K562 (cell line): ENCODE results near the gene RPH3AL. TPM values are rescaled to one million over a fixed set of nuclear protein-coding genes. Genes with fewer than 3 reads are reported as not detected.

ENCODE experiments used
- ATAC-seq: fragments of 200-7000 bp; cut with Tn5 transposase; 3 replicates; pipeline ENCODE4 v1.9.1; 2020; ENCODE audit warnings: moderate library complexity
- BruUV-seq: library from RNA; stranded (reverse); fragments of 400-500 nt; replicated peaks from 2 replicates; lab custom pipeline; 2021; lab: Mats Ljungman, UMichigan
- CTCF ChIA-PET: fragments of 300-600 bp; formaldehyde crosslinking; extraction: SDS; loops from one replicate; lab custom pipeline; 2021; ENCODE audit warnings: low intra/inter-chr PET ratio; lab: Yijun Ruan, JAX
- POLR2A ChIA-PET: fragments of 300-600, 350-650 bp; sonication (Branson Sonifier 250); formaldehyde crosslinking; extraction: SDS; loops from one replicate; lab custom pipeline; 2021; ENCODE audit warnings: antibody characterized with exemption, inconsistent platforms; lab: Yijun Ruan, JAX
- DNase-seq, 4 experiments: peaks; one replicate each; pipeline versions ENCODE4 v3.0.0 to v3.0.0-alpha.2; 2011 to 2018; ENCODE audit warnings: low spot score in 3 of 4, mixed read lengths in 3 of 4; ENCODE audit errors: extremely low read depth in 1 of 4
- FAIRE-seq: peaks from 2 replicates; lab custom pipeline; 2011; peaks lifted over from hg19 to GRCh38; lab: Jason Lieb, UNC
- H2AFZ ChIP-seq: 2 replicates; pipeline ENCODE4 v1.6.0; 2011; ENCODE audit warnings: low read depth, low read length, control low read depth, inconsistent platforms
- H3K27ac ChIP-seq: fragments of 200-600 bp; 3 replicates; pipeline ENCODE4 v1.8.0; 2011; ENCODE audit warnings: low read depth, mild to moderate bottlenecking, control low read depth, inconsistent platforms, low read length, moderate library complexity, mixed read lengths; ENCODE audit errors: extremely low read depth
- H3K27me3 ChIP-seq, 2 experiments: fragments of 300-600 bp in 1 of 2; 2 replicates in 1 of 2; 3 replicates in 1 of 2; pipeline versions ENCODE4 v1.6.0 to v1.8.0; 2011; ENCODE audit warnings: inconsistent platforms in 2 of 2, low read length in 2 of 2, mild to moderate bottlenecking in 1 of 2, mixed read lengths in 1 of 2, moderate library complexity in 1 of 2; ENCODE audit not compliant: control insufficient read depth in 2 of 2, insufficient read depth in 2 of 2
- H3K36me3 ChIP-seq: fragments of 300-600 bp; 3 replicates; pipeline ENCODE4 v1.8.0; 2011; ENCODE audit warnings: mild to moderate bottlenecking, low read length, inconsistent platforms; ENCODE audit not compliant: control insufficient read depth, insufficient read depth
- H3K4me1 ChIP-seq, 2 experiments: fragments of 200-600 bp in 1 of 2; replicated peaks in 1 of 2; 2 replicates in 1 of 2; 3 replicates in 1 of 2; pipeline versions ENCODE4 v1.5.1 to v1.8.0; 2011; ENCODE audit warnings: inconsistent platforms in 2 of 2, low read length in 2 of 2, mild to moderate bottlenecking in 1 of 2, mixed read lengths in 1 of 2, moderate library complexity in 1 of 2; ENCODE audit not compliant: control insufficient read depth in 2 of 2, insufficient read depth in 2 of 2
- H3K4me2 ChIP-seq: 2 replicates; pipeline ENCODE4 v1.6.1; 2011; ENCODE audit warnings: low read length, control low read depth, inconsistent platforms, mixed read lengths; ENCODE audit not compliant: insufficient read depth
- H3K4me3 ChIP-seq: fragments of 200-600 bp; sonication (generic), shearing (Covaris generic); 2 replicates; pipeline ENCODE4 v1.5.1; 2016; ENCODE audit warnings: control low read depth, inconsistent platforms
- H3K79me2 ChIP-seq: fragments of 200-600 bp; 3 replicates; pipeline ENCODE4 v1.8.0; 2011; ENCODE audit warnings: low read length, inconsistent platforms; ENCODE audit not compliant: control insufficient read depth, insufficient read depth
- H3K9ac ChIP-seq, 2 experiments: 2 replicates each; pipeline versions ENCODE4 v1.6.0 to v1.6.1; 2011; ENCODE audit warnings: low read depth in 2 of 2, low read length in 2 of 2, control low read depth in 1 of 2, inconsistent platforms in 1 of 2, mild to moderate bottlenecking in 1 of 2, mixed read lengths in 1 of 2; ENCODE audit not compliant: insufficient read depth in 1 of 2
- H3K9me1 ChIP-seq: one replicate; pipeline ENCODE4 v1.6.0; 2011; ENCODE audit warnings: inconsistent platforms, mild to moderate bottlenecking, low read length, moderate library complexity; ENCODE audit not compliant: control insufficient read depth, insufficient read depth
- H3K9me3 ChIP-seq: replicated peaks from 2 replicates; pipeline ENCODE4 v1.5.1; 2011; ENCODE audit warnings: low read depth, low read length, inconsistent platforms; ENCODE audit not compliant: control insufficient read depth, insufficient read depth
- H4K20me1 ChIP-seq: replicated peaks from 2 replicates; pipeline ENCODE4 v1.6.1; 2011; ENCODE audit warnings: low read length, inconsistent platforms, mixed read lengths; ENCODE audit not compliant: control insufficient read depth, insufficient read depth
- CC2D1A ChIP-seq: fragments of 450-650 bp; IDR thresholded peaks from 2 replicates; pipeline ENCODE4 v1.6.1; 2017; ENCODE audit warnings: mild to moderate bottlenecking
- CSDE1 ChIP-seq, 2 experiments: fragments of 450-650 bp; IDR thresholded peaks; 2 replicates each; pipeline ENCODE4 v1.6.1; 2016; ENCODE audit warnings: mild to moderate bottlenecking in 1 of 2
- IFI16 ChIP-seq: fragments of 250-450 bp; sonication (Bioruptor Pico); IDR thresholded peaks from 2 replicates; pipeline ENCODE4 v2.1.2; 2022; ENCODE audit warnings: mild to moderate bottlenecking, inconsistent platforms
- KLF10 ChIP-seq: fragments of 250-450 bp; sonication (Bioruptor Pico); IDR thresholded peaks from 2 replicates; pipeline ENCODE4 v1.6.1; 2021; ENCODE audit warnings: matching md5 sums
- MTA2 ChIP-seq: fragments of 450-650 bp; IDR thresholded peaks from 2 replicates; pipeline ENCODE4 v1.6.1; 2016; ENCODE audit warnings: low read depth
- NFIC ChIP-seq: fragments of 450-650 bp; IDR thresholded peaks from 2 replicates; pipeline ENCODE4 v1.6.1; 2017; ENCODE audit warnings: mild to moderate bottlenecking, inconsistent platforms
- NR2C1 ChIP-seq, 2 experiments: fragments of 450-650 bp; IDR thresholded peaks; 2 replicates each; pipeline ENCODE4 v1.6.1; 2017; ENCODE audit warnings: mild to moderate bottlenecking in 2 of 2, antibody characterized with exemption in 1 of 2, inconsistent platforms in 1 of 2, missing compliant biosample characterization in 1 of 2, missing genetic modification characterization in 1 of 2
- POLR2A ChIP-seq: fragments of 450-650 bp; conservative IDR thresholded peaks from 2 replicates; pipeline ENCODE4 v1.6.1; 2016
- RFX5 ChIP-seq: IDR thresholded peaks from 2 replicates; pipeline ENCODE4 v1.6.1; 2011; ENCODE audit warnings: low read depth, mild to moderate bottlenecking, improper control_type of control experiment, low read length
- SIN3B ChIP-seq: fragments of 450-650 bp; IDR thresholded peaks from 2 replicates; pipeline ENCODE4 v1.6.1; 2017; ENCODE audit warnings: low read depth, mild to moderate bottlenecking, moderate library complexity
- SMARCA5 ChIP-seq: fragments of 450-650 bp; IDR thresholded peaks from 2 replicates; pipeline ENCODE4 v1.6.1; 2016
- ZNF212 ChIP-seq: fragments of 450-650 bp; formaldehyde crosslinking; IDR thresholded peaks from 2 replicates; pipeline ENCODE4 v1.4.0; 2020; ENCODE audit warnings: mild to moderate bottlenecking
- ZNF311 ChIP-seq: fragments of 250-450 bp; sonication (Bioruptor Pico); IDR thresholded peaks from 2 replicates; pipeline ENCODE4 v1.4.0; 2020; ENCODE audit warnings: mild to moderate bottlenecking, moderate library complexity
- ZNF384 ChIP-seq: IDR thresholded peaks from 2 replicates; pipeline ENCODE4 v1.6.1; 2012; ENCODE audit warnings: low read depth, low read length, improper control_type of control experiment
- ZNF699 ChIP-seq: fragments of 250-450 bp; sonication (Bioruptor Pico); IDR thresholded peaks from 2 replicates; pipeline ENCODE4 v1.8.0; 2021; ENCODE audit warnings: mild to moderate bottlenecking, moderate library complexity; ENCODE audit not compliant: insufficient replicate concordance
- ZZZ3 ChIP-seq: fragments of 450-650 bp; IDR thresholded peaks from 2 replicates; pipeline ENCODE4 v1.6.1; 2016; ENCODE audit warnings: antibody characterized with exemption, mild to moderate bottlenecking, moderate library complexity
- WGBS: fragments of 100-300 bp; shearing (Covaris generic); methylation state at CpG from one replicate; pipeline ENCODE4 v1.1.6; 2016; ENCODE audit warnings: low coverage, mixed read lengths; ENCODE audit not compliant: insufficient coverage; ENCODE audit errors: missing lambda C conversion rate; 5-methylcytosine and 5-hydroxymethylcytosine counted together
- in situ Hi-C: fragments of 300-500 bp; cut with MboI; formaldehyde crosslinking; loops from 4 replicates; pipeline ENCODE4 v1.15.0; 2018; ENCODE audit warnings: inconsistent platforms, mixed read lengths
- intact Hi-C: fragments of 100-400 bp; cut with micrococcal nuclease; formaldehyde crosslinking; loops from 2 replicates; pipeline ENCODE4 v1.14.2; 2022
- polyA plus RNA-seq, 8 experiments: library from polyadenylated mRNA; depleted of rRNA in 4 of 8; stranded (reverse) in 5 of 8; unstranded in 3 of 8; fragments of >200 nt; fragmentation: Nextera tagmentation in 2 of 8; fragmentation: Illumina TruSeq in 1 of 8; extraction: Ambion mirVana in 2 of 8; extraction: Trizol in 1 of 8; gene quantifications; 2 replicates each; pipeline versions ENCODE4 v1.2.1 to v1.2.3, GENCODE V29; 2011 to 2014; ENCODE audit warnings: inconsistent platforms in 1 of 8, missing spikeins in 1 of 8
- total RNA-seq, 7 experiments: library from RNA; depleted of rRNA in 6 of 7; stranded (reverse); fragments of >200 nt in 6 of 7; fragmentation: Illumina TruSeq in 2 of 7; extraction: Trizol in 2 of 7; gene quantifications; 2 replicates each; pipeline versions ENCODE4 v1.2.1 to v1.2.3, GENCODE V29; 2011 to 2021; ENCODE audit warnings: low replicate concordance in 1 of 7
- TF ChIP-seq, protein P1 (sequence below): sonication (generic); IDR thresholded peaks from 2 replicates; pipeline ENCODE4 v1.6.1; 2016
- TF ChIP-seq, protein P2 (sequence below), 2 experiments: fragments of 450-650 bp; conservative IDR thresholded peaks; 2 replicates each; pipeline ENCODE4 v1.6.1; 2017; ENCODE audit warnings: mild to moderate bottlenecking in 2 of 2, moderate library complexity in 2 of 2
- TF ChIP-seq, protein P3 (sequence below): fragments of 200-800 bp; sonication (Bioruptor generic); IDR thresholded peaks from 2 replicates; pipeline ENCODE4 v1.6.1; 2017; ENCODE audit warnings: missing genetic modification characterization, missing compliant biosample characterization
- TF ChIP-seq, protein P4 (sequence below): fragments of 450-650 bp; IDR thresholded peaks from 2 replicates; pipeline ENCODE4 v1.6.1; 2016; ENCODE audit warnings: missing biosample characterization, missing genetic modification characterization

The RPH3AL gene
- total and polyA plus RNA-seq, 9 of the 15 experiments (the other 6 are each of a cell fraction or from before 2014, with no cell fraction given), result 0.18 to 1.7 (median 0.39) TPM

DNA sequence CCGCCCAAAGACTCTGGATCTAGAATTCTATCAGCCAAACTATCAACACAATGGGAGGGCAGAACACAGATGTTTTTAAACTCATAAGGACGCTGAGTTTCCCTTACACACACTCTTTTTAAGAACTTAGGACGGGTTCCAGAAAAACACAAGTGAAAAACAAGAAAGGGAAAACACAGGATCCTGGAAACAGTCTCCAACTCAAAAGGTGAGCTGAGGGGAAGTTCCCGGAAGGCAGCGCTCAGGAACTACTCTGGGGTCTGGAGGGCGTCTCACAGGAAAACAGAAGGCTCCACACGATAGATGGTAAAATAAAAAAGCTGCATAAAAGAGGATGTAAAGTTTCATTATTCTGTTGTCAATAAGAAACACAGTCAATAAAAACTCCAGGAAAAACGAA lies 91.0 kb downstream of the RPH3AL start:
- Histone ChIP-seq H4K20me1 (no peaks in the 10 kb centered on the region), H3K27me3 (peaks cover 11 to 55% of the 10 kb centered on the region in 2 experiments; a peak in 3 of 5 replicates), H3K36me3 (no peaks in the 10 kb centered on the region), H3K4me1 (no peaks in the 10 kb centered on the region; a peak in 1 of 5 replicates), H3K9me1 (no peaks in the 10 kb centered on the region), H3K4me3 (no peak overlapping the region), H3K79me2 (no peaks in the 10 kb centered on the region), H3K9ac (no peak overlapping the region), H3K27ac (no peak overlapping the region), H3K9me3 (no peaks in the 10 kb centered on the region), H3K4me2 (no peak overlapping the region), H2AFZ (no peak overlapping the region)
- no peak for DNase-seq
- POLR2A ChIA-PET, result no interaction called here
- FAIRE-seq, result no peak
- 0% methylated on average over 8 of the region's 8 CpGs for WGBS
- intact Hi-C loops, result no loop called here
- CTCF ChIA-PET, result no interaction called here
- BruUV-seq, result no TSS peak
- ATAC-seq, result no peak
- in situ Hi-C loops, result no loop called here
- TF ChIP-seq KLF10 (CRISPR knock-in tag), result no peak
- TF ChIP-seq ZNF384, result no peak
- no peak for TF ChIP-seq SIN3B
- TF ChIP-seq, protein P1, sequence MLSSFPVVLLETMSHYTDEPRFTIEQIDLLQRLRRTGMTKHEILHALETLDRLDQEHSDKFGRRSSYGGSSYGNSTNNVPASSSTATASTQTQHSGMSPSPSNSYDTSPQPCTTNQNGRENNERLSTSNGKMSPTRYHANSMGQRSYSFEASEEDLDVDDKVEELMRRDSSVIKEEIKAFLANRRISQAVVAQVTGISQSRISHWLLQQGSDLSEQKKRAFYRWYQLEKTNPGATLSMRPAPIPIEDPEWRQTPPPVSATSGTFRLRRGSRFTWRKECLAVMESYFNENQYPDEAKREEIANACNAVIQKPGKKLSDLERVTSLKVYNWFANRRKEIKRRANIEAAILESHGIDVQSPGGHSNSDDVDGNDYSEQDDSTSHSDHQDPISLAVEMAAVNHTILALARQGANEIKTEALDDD, result no peak
- TF ChIP-seq ZNF699 (CRISPR knock-in tag), result no peak
- TF ChIP-seq NFIC, result no peak
- no peak for TF ChIP-seq SMARCA5
- TF ChIP-seq IFI16, result no peak
- TF ChIP-seq ZZZ3, result no peak
- no peak for TF ChIP-seq ZNF311 (CRISPR knock-in tag)
- TF ChIP-seq, protein P2, sequence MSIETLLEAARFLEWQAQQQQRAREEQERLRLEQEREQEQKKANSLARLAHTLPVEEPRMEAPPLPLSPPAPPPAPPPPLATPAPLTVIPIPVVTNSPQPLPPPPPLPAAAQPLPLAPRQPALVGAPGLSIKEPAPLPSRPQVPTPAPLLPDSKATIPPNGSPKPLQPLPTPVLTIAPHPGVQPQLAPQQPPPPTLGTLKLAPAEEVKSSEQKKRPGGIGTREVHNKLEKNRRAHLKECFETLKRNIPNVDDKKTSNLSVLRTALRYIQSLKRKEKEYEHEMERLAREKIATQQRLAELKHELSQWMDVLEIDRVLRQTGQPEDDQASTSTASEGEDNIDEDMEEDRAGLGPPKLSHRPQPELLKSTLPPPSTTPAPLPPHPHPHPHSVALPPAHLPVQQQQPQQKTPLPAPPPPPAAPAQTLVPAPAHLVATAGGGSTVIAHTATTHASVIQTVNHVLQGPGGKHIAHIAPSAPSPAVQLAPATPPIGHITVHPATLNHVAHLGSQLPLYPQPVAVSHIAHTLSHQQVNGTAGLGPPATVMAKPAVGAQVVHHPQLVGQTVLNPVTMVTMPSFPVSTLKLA (conservative IDR thresholded peaks at IDR 0.05), result no peak
- no peak for TF ChIP-seq CC2D1A
- no peak for TF ChIP-seq CSDE1 (IDR thresholded peaks at IDR 0.05)
- no peak for TF ChIP-seq MTA2
- TF ChIP-seq NR2C1 (IDR thresholded peaks at IDR 0.05), result no peak
- no peak for TF ChIP-seq NR2C1 (tag; IDR thresholded peaks at IDR 0.05)
- no peak for TF ChIP-seq POLR2A
- TF ChIP-seq, protein P3, sequence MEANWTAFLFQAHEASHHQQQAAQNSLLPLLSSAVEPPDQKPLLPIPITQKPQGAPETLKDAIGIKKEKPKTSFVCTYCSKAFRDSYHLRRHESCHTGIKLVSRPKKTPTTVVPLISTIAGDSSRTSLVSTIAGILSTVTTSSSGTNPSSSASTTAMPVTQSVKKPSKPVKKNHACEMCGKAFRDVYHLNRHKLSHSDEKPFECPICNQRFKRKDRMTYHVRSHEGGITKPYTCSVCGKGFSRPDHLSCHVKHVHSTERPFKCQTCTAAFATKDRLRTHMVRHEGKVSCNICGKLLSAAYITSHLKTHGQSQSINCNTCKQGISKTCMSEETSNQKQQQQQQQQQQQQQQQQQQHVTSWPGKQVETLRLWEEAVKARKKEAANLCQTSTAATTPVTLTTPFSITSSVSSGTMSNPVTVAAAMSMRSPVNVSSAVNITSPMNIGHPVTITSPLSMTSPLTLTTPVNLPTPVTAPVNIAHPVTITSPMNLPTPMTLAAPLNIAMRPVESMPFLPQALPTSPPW (CRISPR knock-in tag), result no peak
- TF ChIP-seq, protein P4, sequence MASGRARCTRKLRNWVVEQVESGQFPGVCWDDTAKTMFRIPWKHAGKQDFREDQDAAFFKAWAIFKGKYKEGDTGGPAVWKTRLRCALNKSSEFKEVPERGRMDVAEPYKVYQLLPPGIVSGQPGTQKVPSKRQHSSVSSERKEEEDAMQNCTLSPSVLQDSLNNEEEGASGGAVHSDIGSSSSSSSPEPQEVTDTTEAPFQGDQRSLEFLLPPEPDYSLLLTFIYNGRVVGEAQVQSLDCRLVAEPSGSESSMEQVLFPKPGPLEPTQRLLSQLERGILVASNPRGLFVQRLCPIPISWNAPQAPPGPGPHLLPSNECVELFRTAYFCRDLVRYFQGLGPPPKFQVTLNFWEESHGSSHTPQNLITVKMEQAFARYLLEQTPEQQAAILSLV (tag), result no peak
- TF ChIP-seq RFX5, result no peak
- no peak for TF ChIP-seq ZNF212 (CRISPR knock-in tag)
